H9 (cell line): ENCODE data around the gene KIF7. TPM values are rescaled to one million over a fixed set of nuclear protein-coding genes. Genes with fewer than 3 reads are reported as not detected.

ENCODE experiments used
- DNase-seq: peaks from one replicate; pipeline ENCODE4 v3.0.0-alpha.2; 2017
- H2AFZ ChIP-seq: one replicate; pipeline ENCODE4 v1.6.1; 2013; ENCODE audit warnings: mild to moderate bottlenecking, low read length, control low read depth, moderate library complexity
- H2AK5ac ChIP-seq: 2 replicates; pipeline ENCODE4 v1.6.1; 2013; ENCODE audit warnings: low read length, control low read depth, mixed read lengths; ENCODE audit not compliant: insufficient read length
- H2BK120ac ChIP-seq: one replicate; pipeline ENCODE4 v1.6.1; 2013; ENCODE audit warnings: low read depth, mild to moderate bottlenecking, low read length, control low read depth, inconsistent platforms; ENCODE audit not compliant: poor library complexity, severe bottlenecking
- H2BK12ac ChIP-seq: 2 replicates; pipeline ENCODE4 v1.6.1; 2013; ENCODE audit warnings: low read length, control low read depth, mixed read lengths, low read depth; ENCODE audit not compliant: insufficient read length
- H2BK15ac ChIP-seq: 2 replicates; pipeline ENCODE4 v1.6.1; 2013; ENCODE audit warnings: low read depth, low read length, control low read depth
- H2BK20ac ChIP-seq: one replicate; pipeline ENCODE4 v1.6.1; 2013; ENCODE audit warnings: low read depth, mild to moderate bottlenecking, low read length, control low read depth, inconsistent platforms; ENCODE audit not compliant: poor library complexity, severe bottlenecking
- H2BK5ac ChIP-seq: 2 replicates; pipeline ENCODE4 v1.6.1; 2013; ENCODE audit warnings: low read length, control low read depth, mixed read lengths; ENCODE audit not compliant: insufficient read length
- H3K14ac ChIP-seq: 2 replicates; pipeline ENCODE4 v1.6.1; 2013; ENCODE audit warnings: low read length, control low read depth; ENCODE audit not compliant: insufficient read depth
- H3K18ac ChIP-seq: 2 replicates; pipeline ENCODE4 v1.6.1; 2013; ENCODE audit warnings: low read depth, mild to moderate bottlenecking, mixed read lengths, low read length, control low read depth; ENCODE audit not compliant: insufficient read length
- H3K23ac ChIP-seq: 2 replicates; pipeline ENCODE4 v1.6.1; 2013; ENCODE audit warnings: low read length, control low read depth, mixed read lengths, low read depth; ENCODE audit not compliant: insufficient read length
- H3K23me2 ChIP-seq: 2 replicates; pipeline ENCODE4 v1.6.1; 2013; ENCODE audit warnings: low read depth, mild to moderate bottlenecking, mixed read lengths, low read length, control low read depth; ENCODE audit not compliant: insufficient read length, poor library complexity, severe bottlenecking
- H3K27ac ChIP-seq: 2 replicates; pipeline ENCODE4 v1.5.1; 2013; ENCODE audit warnings: low read length, control low read depth, mixed read lengths, low read depth; ENCODE audit not compliant: insufficient read length
- H3K27me3 ChIP-seq: 2 replicates; pipeline ENCODE4 v1.6.1; 2013; ENCODE audit warnings: low read length, control low read depth, inconsistent platforms; ENCODE audit not compliant: insufficient read depth
- H3K4ac ChIP-seq: 2 replicates; pipeline ENCODE4 v1.6.1; 2013; ENCODE audit warnings: low read depth, mild to moderate bottlenecking, control low read depth, inconsistent platforms, low read length, moderate library complexity
- H3K4me1 ChIP-seq: 2 replicates; pipeline ENCODE4 v1.6.1; 2013; ENCODE audit warnings: low read length, control low read depth, inconsistent platforms; ENCODE audit not compliant: insufficient read depth
- H3K4me2 ChIP-seq: 2 replicates; pipeline ENCODE4 v1.6.1; 2013; ENCODE audit warnings: low read length, control low read depth, mixed read lengths; ENCODE audit not compliant: insufficient read length, insufficient read depth
- H3K56ac ChIP-seq: 2 replicates; pipeline ENCODE4 v1.6.1; 2013; ENCODE audit warnings: low read depth, mild to moderate bottlenecking, mixed read lengths, low read length, control low read depth; ENCODE audit not compliant: insufficient read length
- H3K79me1 ChIP-seq: 2 replicates; pipeline ENCODE4 v1.6.1; 2013; ENCODE audit warnings: low read depth, mild to moderate bottlenecking, moderate library complexity, low read length, control low read depth, inconsistent platforms; ENCODE audit not compliant: insufficient read depth, poor library complexity, severe bottlenecking
- H3K79me2 ChIP-seq: 2 replicates; pipeline ENCODE4 v1.6.1; 2013; ENCODE audit warnings: low read length, control low read depth, inconsistent platforms; ENCODE audit not compliant: insufficient read depth
- H3K9ac ChIP-seq: 2 replicates; pipeline ENCODE4 v1.6.1; 2013; ENCODE audit warnings: low read length, control low read depth, mixed read lengths; ENCODE audit not compliant: insufficient read length; ENCODE audit errors: extremely low read depth
- H3K9me3 ChIP-seq: one replicate; pipeline ENCODE4 v1.6.1; 2013; ENCODE audit warnings: low read depth, low read length, inconsistent platforms; ENCODE audit not compliant: control insufficient read depth
- H3T11ph ChIP-seq: one replicate; pipeline ENCODE4 v1.6.1; 2013; ENCODE audit warnings: mild to moderate bottlenecking, low read length, control low read depth, inconsistent platforms
- H4K20me1 ChIP-seq: one replicate; pipeline ENCODE4 v1.6.1; 2013; ENCODE audit not compliant: control insufficient read depth, insufficient read length, insufficient read depth
- H4K5ac ChIP-seq: 2 replicates; pipeline ENCODE4 v1.6.1; 2013; ENCODE audit warnings: low read depth, mild to moderate bottlenecking, mixed read lengths, low read length, control low read depth; ENCODE audit not compliant: insufficient read length
- H4K8ac ChIP-seq: replicated peaks from 2 replicates; pipeline ENCODE4 v1.6.1; 2013; ENCODE audit warnings: low read length, control low read depth, mixed read lengths, low read depth; ENCODE audit not compliant: insufficient read length
- H4K91ac ChIP-seq: 2 replicates; pipeline ENCODE4 v1.6.1; 2013; ENCODE audit warnings: low read depth, mild to moderate bottlenecking, moderate library complexity, mixed read lengths, low read length, control low read depth; ENCODE audit not compliant: insufficient read length
- H3K27ac Mint-ChIP-seq, 3 experiments: 2 replicates in 2 of 3; 3 replicates in 1 of 3; pipeline ENCODE4 v1.8.0; 2020 to 2021; ENCODE audit warnings: mixed read lengths in 3 of 3, mild to moderate bottlenecking in 1 of 3, moderate library complexity in 1 of 3
- H3K27me3 Mint-ChIP-seq: 2 replicates; pipeline ENCODE4 v1.8.0; 2021; ENCODE audit warnings: low read depth, mild to moderate bottlenecking, moderate library complexity, mixed read lengths
- H3K36me3 Mint-ChIP-seq, 3 experiments: 2 replicates in 2 of 3; 3 replicates in 1 of 3; pipeline ENCODE4 v1.8.0; 2020 to 2021; ENCODE audit warnings: low read depth in 3 of 3, mixed read lengths in 3 of 3; ENCODE audit not compliant: insufficient read depth in 1 of 3
- H3K4me1 Mint-ChIP-seq, 2 experiments: 2 replicates each; pipeline ENCODE4 v1.8.0; 2020; ENCODE audit warnings: mixed read lengths in 2 of 2
- H3K4me3 Mint-ChIP-seq, 2 experiments: 2 replicates in 1 of 2; 3 replicates in 1 of 2; pipeline ENCODE4 v1.8.0; 2020 to 2021; ENCODE audit warnings: mild to moderate bottlenecking in 2 of 2, mixed read lengths in 2 of 2, moderate library complexity in 1 of 2
- H3K9me3 Mint-ChIP-seq, 2 experiments: 2 replicates in 1 of 2; 3 replicates in 1 of 2; pipeline ENCODE4 v1.8.0; 2020; ENCODE audit warnings: mild to moderate bottlenecking in 2 of 2, mixed read lengths in 2 of 2, moderate library complexity in 1 of 2
- CTCF ChIP-seq: fragments of 200-600 bp; sonication (generic); conservative IDR thresholded peaks from 3 replicates; pipeline ENCODE4 v1.8.0; 2021; ENCODE audit warnings: antibody characterized with exemption, mild to moderate bottlenecking
- WGBS: extraction: QIAGEN DNeasy Blood & Tissue Kit; methylation state at CpG from one replicate; pipeline ENCODE4 v1.1.7; 2013; ENCODE audit warnings: missing lambda C conversion rate, low lambda C conversion rate, mixed read lengths; ENCODE audit not compliant: insufficient read length; ENCODE audit errors: extremely low coverage; 5-methylcytosine and 5-hydroxymethylcytosine counted together
- total RNA-seq: library from RNA; stranded (reverse); gene quantifications from 2 replicates; pipeline ENCODE4 v1.2.1, GENCODE V29; 2021

KIF7 gene
- total RNA-seq, 1 experiment from 2014 or later: 22.0 TPM

GRCh38 chr15:89667706-89667960 lies 12.4 kb upstream of the KIF7 start:
- Histone ChIP-seq H4K8ac (no peak overlapping the region), H3K9ac (no peak overlapping the region), H3K4me2 (no peak overlapping the region), H3K23me2 (no peaks in the 10 kb centered on the region), H2AFZ (no peak overlapping the region), H3K23ac (no peak overlapping the region), H3K4ac (no peak overlapping the region), H2BK5ac (no peak overlapping the region), H3K56ac (no peak overlapping the region), H3K14ac (no peak overlapping the region), H3K9me3 (no peaks in the 10 kb centered on the region), H3K79me2 (no peaks in the 10 kb centered on the region), H3K4me1 (no peaks in the 10 kb centered on the region), H2BK20ac (no peak overlapping the region), H3K27me3 (no peaks in the 10 kb centered on the region; the same call in 1 of the 2 replicates), H2AK5ac (no peak overlapping the region), H3T11ph (no peak overlapping the region), H3K18ac (no peak overlapping the region), H4K20me1 (no peaks in the 10 kb centered on the region), H3K79me1 (no peaks in the 10 kb centered on the region), H4K5ac (no peak overlapping the region), H2BK12ac (no peak overlapping the region), H4K91ac (no peak overlapping the region), H2BK15ac (no peak overlapping the region), H2BK120ac (no peak overlapping the region), H3K27ac (no peak overlapping the region)
- Mint-ChIP-seq H3K4me3 (no peak overlapping the region), H3K9me3 (no peaks in the 10 kb centered on the region), H3K36me3 (no peaks in the 10 kb centered on the region; a peak in 1 of 7 replicates), H3K27me3 (peaks cover 32% of the 10 kb centered on the region), H3K27ac (no peak overlapping the region), H3K4me1 (peaks cover 9 to 18% of the 10 kb centered on the region in 2 experiments)
- TF ChIP-seq CTCF: no peak
- DNase-seq: no peak
- WGBS: no CpG with 5 or more reads among the region's 7 CpGs
